WTC11 (cell line): Measurements from ENCODE around the gene CAD. TPM values are rescaled to one million over a fixed set of nuclear protein-coding genes. Genes with fewer than 3 reads are reported as not detected.

Experiments
- ATAC-seq: fragments of 200-7000 bp; cut with Tn5 transposase; 2 replicates; pipeline ENCODE4 v1.10.0; 2021; ENCODE audit warnings: mild to moderate bottlenecking, moderate library complexity
- CTCF ChIA-PET: fragments of 300-600 bp; sonication (Branson Sonifier 250); formaldehyde crosslinking; loops from one replicate; lab custom pipeline; 2021; ENCODE audit warnings: antibody characterized with exemption; lab: Charles Lee
- POLR2A ChIA-PET: fragments of 350-600 bp; sonication (Branson Sonifier 250); formaldehyde crosslinking; loops from one replicate; lab custom pipeline; 2021; ENCODE audit warnings: antibody characterized with exemption; lab: Charles Lee
- DNase-seq: peaks from one replicate; pipeline ENCODE4 v3.0.0; 2021; ENCODE audit warnings: low spot score
- H3K27ac Mint-ChIP-seq: 2 replicates; pipeline ENCODE4 v1.8.0; 2021; ENCODE audit warnings: mixed read lengths
- H3K27me3 Mint-ChIP-seq: 2 replicates; pipeline ENCODE4 v1.8.0; 2021; ENCODE audit warnings: low read depth, mild to moderate bottlenecking, moderate library complexity, mixed read lengths
- H3K36me3 Mint-ChIP-seq: 2 replicates; pipeline ENCODE4 v1.8.0; 2021; ENCODE audit warnings: mixed read lengths
- H3K4me1 Mint-ChIP-seq: 2 replicates; pipeline ENCODE4 v1.8.0; 2022; ENCODE audit warnings: mixed read lengths
- H3K4me3 Mint-ChIP-seq: 2 replicates; pipeline ENCODE4 v1.8.0; 2021; ENCODE audit warnings: mild to moderate bottlenecking, moderate library complexity, mixed read lengths
- H3K9me3 Mint-ChIP-seq: 2 replicates; pipeline ENCODE4 v1.8.0; 2021; ENCODE audit warnings: mixed read lengths
- SOX15 ChIP-seq: fragments of 250-450 bp; sonication (Bioruptor Pico); IDR thresholded peaks from 2 replicates; pipeline ENCODE4 v1.9.0; 2021; ENCODE audit warnings: mild to moderate bottlenecking
- total RNA-seq: library from RNA; stranded (reverse); gene quantifications from 3 replicates; pipeline ENCODE4 v1.2.3, GENCODE V29; 2021
- TF ChIP-seq, protein P1 (sequence below): sonication (generic); formaldehyde crosslinking; IDR thresholded peaks from 2 replicates; pipeline ENCODE4 v1.8.0; 2022; ENCODE audit warnings: missing genetic modification reagents

The CAD gene
- total RNA-seq, 1 experiment from 2014 or later = 178 TPM

DNA sequence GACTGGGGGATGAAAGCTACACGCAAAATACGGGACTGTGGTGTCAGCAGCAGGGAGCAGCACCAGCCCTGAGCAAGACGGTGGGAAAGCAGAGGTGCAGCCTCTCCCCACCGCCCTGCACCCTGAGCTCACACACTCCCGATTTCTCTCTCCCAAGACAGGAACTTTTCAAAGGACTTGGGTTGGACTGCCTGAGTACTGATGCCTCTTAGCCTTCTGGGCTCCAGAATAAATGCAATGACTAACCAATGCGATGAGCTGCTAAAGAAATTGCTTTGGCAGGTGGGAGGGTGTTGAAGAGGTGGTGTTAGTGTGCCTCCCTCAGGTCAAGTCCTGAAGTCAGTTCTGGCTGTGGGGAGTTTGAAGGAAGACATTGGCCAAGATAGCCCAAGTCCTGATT, 74.7 kb downstream of the CAD start:
- Mint-ChIP-seq H3K36me3 (no peaks in the 10 kb centered on the region), H3K4me3 (peak overlapping the region; percentile 29)
- TF ChIP-seq, protein P1, sequence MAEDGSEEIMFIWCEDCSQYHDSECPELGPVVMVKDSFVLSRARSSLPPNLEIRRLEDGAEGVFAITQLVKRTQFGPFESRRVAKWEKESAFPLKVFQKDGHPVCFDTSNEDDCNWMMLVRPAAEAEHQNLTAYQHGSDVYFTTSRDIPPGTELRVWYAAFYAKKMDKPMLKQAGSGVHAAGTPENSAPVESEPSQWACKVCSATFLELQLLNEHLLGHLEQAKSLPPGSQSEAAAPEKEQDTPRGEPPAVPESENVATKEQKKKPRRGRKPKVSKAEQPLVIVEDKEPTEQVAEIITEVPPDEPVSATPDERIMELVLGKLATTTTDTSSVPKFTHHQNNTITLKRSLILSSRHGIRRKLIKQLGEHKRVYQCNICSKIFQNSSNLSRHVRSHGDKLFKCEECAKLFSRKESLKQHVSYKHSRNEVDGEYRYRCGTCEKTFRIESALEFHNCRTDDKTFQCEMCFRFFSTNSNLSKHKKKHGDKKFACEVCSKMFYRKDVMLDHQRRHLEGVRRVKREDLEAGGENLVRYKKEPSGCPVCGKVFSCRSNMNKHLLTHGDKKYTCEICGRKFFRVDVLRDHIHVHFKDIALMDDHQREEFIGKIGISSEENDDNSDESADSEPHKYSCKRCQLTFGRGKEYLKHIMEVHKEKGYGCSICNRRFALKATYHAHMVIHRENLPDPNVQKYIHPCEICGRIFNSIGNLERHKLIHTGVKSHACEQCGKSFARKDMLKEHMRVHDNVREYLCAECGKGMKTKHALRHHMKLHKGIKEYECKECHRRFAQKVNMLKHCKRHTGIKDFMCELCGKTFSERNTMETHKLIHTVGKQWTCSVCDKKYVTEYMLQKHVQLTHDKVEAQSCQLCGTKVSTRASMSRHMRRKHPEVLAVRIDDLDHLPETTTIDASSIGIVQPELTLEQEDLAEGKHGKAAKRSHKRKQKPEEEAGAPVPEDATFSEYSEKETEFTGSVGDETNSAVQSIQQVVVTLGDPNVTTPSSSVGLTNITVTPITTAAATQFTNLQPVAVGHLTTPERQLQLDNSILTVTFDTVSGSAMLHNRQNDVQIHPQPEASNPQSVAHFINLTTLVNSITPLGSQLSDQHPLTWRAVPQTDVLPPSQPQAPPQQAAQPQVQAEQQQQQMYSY (CRISPR knock-in tag) = peak; percentile 42; the same call in 1 of the 2 replicates
- no peak for TF ChIP-seq SOX15
- TF ChIP-seq, all 79 proteins: peak for 1
- DNase-seq (peak; percentile 35), ATAC-seq (peak; percentile 95)
- Mint-ChIP-seq H3K27me3 (no peaks in the 10 kb centered on the region), H3K9me3 (no peaks in the 10 kb centered on the region), H3K4me1 (peaks cover 18% of the 10 kb centered on the region), H3K27ac (no peak overlapping the region)
- CTCF ChIA-PET = interaction anchor here (0.6 to 7.9 kb wide), 33 partner anchors 11 to 330 kb away, joined by 3 to 153 read pairs (median 5); partner anchors contain the start of genes ATRAID, KHK, PREB and SLC30A3
- POLR2A ChIA-PET = interaction anchor here (0.6 to 1.5 kb wide), 6 partner anchors 10 to 209 kb away, joined by 3 to 6 read pairs (median 3); partner anchors contain the start of gene TRIM54

Other genes starting within 250 kb of the CAD start
- 4.9 to 10.3 TPM (median 6.0 TPM) in 3 replicates for gene MAPRE3, start 246.7 kb upstream of the CAD start, total RNA-seq
- gene TMEM214, start 184.4 kb upstream of the CAD start, total RNA-seq = 46.4 to 57.1 TPM (median 48.9 TPM) in 3 replicates
- gene AGBL5, start 165.7 kb upstream of the CAD start, total RNA-seq = 43.0 to 57.1 TPM (median 55.6 TPM) in 3 replicates
- gene OST4, start 145.7 kb upstream of the CAD start, total RNA-seq = 210 to 239 TPM (median 226 TPM) in 3 replicates
- 3.0 to 4.0 TPM (median 3.5 TPM) in 3 replicates for gene EMILIN1, start 138.8 kb upstream of the CAD start, total RNA-seq
- gene KHK, start 130.6 kb upstream of the CAD start, total RNA-seq = 15.5 to 17.4 TPM (median 17.4 TPM) in 3 replicates
- gene CGREF1, start 98.2 kb upstream of the CAD start, total RNA-seq = 3.5 to 4.0 TPM (median 3.8 TPM) in 3 replicates
- 0.31 to 0.62 TPM (median 0.53 TPM) in 3 replicates for gene ABHD1, start 93.6 kb upstream of the CAD start, total RNA-seq
- 56.7 to 69.2 TPM (median 56.7 TPM) in 3 replicates for gene PREB, start 82.7 kb upstream of the CAD start, total RNA-seq
- not detected in 3 replicates for gene PRR30, start 78.0 kb upstream of the CAD start, total RNA-seq
- gene TCF23, start 68.4 kb upstream of the CAD start, total RNA-seq = 0.05 to 0.14 TPM (median 0.13 TPM) in 3 replicates
- gene ATRAID, start 5.3 kb upstream of the CAD start, total RNA-seq = 97.2 to 115 TPM (median 109 TPM) in 3 replicates
- gene SLC5A6, start 5.1 kb upstream of the CAD start, total RNA-seq = 80.8 to 111 TPM (median 86.4 TPM) in 3 replicates
- 8.0 to 8.9 TPM (median 8.1 TPM) in 3 replicates for gene SLC30A3, start 45.7 kb downstream of the CAD start, total RNA-seq
- 0.18 to 0.44 TPM (median 0.34 TPM) in 3 replicates for gene DNAJC5G, start 58.1 kb downstream of the CAD start, total RNA-seq
- gene TRIM54, start 65.1 kb downstream of the CAD start, total RNA-seq = 3.0 to 3.4 TPM (median 3.3 TPM) in 3 replicates
- 0.68 to 1.2 TPM (median 0.71 TPM) in 3 replicates for gene UCN, start 91.1 kb downstream of the CAD start, total RNA-seq
- 51.5 to 60.4 TPM (median 59.3 TPM) in 3 replicates for gene MPV17, start 105.7 kb downstream of the CAD start, total RNA-seq
- 103 to 123 TPM (median 107 TPM) in 3 replicates for gene GTF3C2, start 139.4 kb downstream of the CAD start, total RNA-seq
- gene EIF2B4, start 153.0 kb downstream of the CAD start, total RNA-seq = 46.6 to 53.6 TPM (median 49.1 TPM) in 3 replicates
- gene SNX17, start 153.2 kb downstream of the CAD start, total RNA-seq = 72.5 to 75.3 TPM (median 74.7 TPM) in 3 replicates
- gene ZNF513, start 163.4 kb downstream of the CAD start, total RNA-seq = 23.6 to 27.4 TPM (median 24.5 TPM) in 3 replicates
- gene PPM1G, start 192.2 kb downstream of the CAD start, total RNA-seq = 140 to 193 TPM (median 147 TPM) in 3 replicates
- gene NRBP1, start 211.3 kb downstream of the CAD start, total RNA-seq = 108 to 110 TPM (median 108 TPM) in 3 replicates
- 41.9 to 50.0 TPM (median 49.2 TPM) in 3 replicates for gene KRTCAP3, start 225.0 kb downstream of the CAD start, total RNA-seq